NOMO-1 treated with DMSO at 0.1 percent for 48 hours (cell line): Measurements from ENCODE around the gene ACSS3.
"Not testable (repeated sequence)": the region's sequence is repeated elsewhere in the genome, so short reads cannot be mapped to it uniquely, and the experiment has no call there.

ENCODE experiments used
- DNase-seq: peaks from one replicate; lab custom pipeline; 2025; ENCODE audit not compliant: unreplicated experiment; lab: John Stamatoyannopoulos, UW

Gene ACSS3, protein sequence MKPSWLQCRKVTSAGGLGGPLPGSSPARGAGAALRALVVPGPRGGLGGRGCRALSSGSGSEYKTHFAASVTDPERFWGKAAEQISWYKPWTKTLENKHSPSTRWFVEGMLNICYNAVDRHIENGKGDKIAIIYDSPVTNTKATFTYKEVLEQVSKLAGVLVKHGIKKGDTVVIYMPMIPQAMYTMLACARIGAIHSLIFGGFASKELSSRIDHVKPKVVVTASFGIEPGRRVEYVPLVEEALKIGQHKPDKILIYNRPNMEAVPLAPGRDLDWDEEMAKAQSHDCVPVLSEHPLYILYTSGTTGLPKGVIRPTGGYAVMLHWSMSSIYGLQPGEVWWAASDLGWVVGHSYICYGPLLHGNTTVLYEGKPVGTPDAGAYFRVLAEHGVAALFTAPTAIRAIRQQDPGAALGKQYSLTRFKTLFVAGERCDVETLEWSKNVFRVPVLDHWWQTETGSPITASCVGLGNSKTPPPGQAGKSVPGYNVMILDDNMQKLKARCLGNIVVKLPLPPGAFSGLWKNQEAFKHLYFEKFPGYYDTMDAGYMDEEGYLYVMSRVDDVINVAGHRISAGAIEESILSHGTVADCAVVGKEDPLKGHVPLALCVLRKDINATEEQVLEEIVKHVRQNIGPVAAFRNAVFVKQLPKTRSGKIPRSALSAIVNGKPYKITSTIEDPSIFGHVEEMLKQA

DNA sequence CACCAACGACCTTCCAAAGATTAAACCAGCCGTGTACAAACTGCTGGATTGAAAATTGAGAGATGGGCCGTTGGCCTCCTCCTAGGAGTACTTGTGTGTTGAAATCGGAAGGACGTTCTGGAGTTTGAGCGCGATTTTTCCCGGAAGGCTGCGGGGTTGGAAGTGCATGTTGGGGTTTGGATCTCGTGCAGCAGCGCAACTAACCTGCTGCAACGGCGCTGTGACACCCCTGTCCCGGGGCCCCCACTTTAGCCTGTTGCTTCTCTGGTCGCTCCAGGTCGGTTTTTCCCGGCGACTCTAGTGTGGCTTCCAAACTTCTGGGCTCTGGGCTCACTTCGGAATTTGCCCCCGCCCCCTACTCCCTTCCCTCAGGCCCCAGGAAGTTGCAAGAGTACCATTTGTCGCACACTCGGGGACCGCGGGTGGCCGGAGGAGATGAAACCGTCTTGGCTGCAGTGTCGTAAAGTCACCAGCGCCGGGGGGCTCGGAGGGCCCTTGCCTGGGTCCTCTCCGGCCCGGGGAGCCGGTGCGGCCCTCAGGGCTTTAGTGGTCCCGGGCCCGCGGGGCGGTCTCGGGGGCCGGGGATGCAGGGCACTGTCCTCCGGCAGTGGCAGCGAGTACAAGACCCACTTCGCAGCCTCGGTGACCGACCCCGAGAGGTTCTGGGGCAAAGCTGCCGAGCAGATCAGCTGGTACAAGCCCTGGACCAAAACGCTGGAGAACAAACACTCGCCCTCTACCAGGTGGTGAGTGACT is at the start of gene ACSS3:
ACSS3 (plus strand) TSS at position 394 of the 756 bp plus-strand sequence; CDS start at position 436, 42 bp downstream.
- DNase-seq: no peak

- no peak for DNase-seq
These were observed 43.0 kb upstream of the ACSS3 start for GRCh38 chr12:81034926-81035325.

DNA sequence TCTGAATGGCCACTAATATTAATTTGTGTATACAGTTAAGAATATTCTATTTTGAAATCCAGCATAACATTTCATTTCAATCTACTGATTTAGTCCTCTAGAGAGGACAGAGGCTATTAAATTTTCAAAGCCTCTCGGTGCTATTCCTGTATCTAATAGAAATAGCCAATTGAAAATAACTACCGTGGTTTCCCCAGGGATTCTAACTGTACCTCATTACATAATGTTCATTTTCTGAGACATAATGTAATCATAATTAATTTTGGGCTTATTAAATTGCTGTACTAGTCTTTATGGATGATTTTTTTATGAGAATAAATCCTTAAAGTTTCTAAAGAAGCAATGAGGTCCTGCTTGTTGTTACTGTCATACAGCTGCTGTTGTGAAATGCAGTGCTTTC is 38.6 kb upstream of the ACSS3 start:
- DNase-seq: no peak

GRCh38 chr12:81043979-81044740 is 33.7 kb upstream of the ACSS3 start:
- no peak for DNase-seq

DNA sequence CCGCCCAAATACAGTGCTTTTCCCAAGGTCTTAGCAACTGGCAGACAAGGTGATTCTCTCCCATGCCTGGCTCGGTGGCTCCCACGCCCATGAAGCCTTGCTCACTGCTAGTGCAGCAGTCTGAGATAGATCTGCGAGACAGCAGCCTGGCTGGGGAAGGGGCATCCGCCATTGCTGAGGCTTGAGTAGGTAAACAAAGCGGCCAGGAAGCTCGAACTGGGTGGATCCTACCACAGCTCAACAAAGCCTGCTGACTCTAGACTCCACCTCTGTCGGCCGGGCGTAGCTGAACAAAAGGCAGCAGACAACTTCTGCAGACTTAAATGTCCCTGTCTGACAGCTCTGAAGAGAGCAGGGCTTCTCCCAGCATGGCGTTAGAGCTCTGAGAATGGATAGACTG is 12.9 kb upstream of the ACSS3 start:
- not testable (repeated sequence) for DNase-seq

- DNase-seq: no peak
These were observed 7.0 kb upstream of the ACSS3 start for GRCh38 chr12:81070846-81071245.

DNA sequence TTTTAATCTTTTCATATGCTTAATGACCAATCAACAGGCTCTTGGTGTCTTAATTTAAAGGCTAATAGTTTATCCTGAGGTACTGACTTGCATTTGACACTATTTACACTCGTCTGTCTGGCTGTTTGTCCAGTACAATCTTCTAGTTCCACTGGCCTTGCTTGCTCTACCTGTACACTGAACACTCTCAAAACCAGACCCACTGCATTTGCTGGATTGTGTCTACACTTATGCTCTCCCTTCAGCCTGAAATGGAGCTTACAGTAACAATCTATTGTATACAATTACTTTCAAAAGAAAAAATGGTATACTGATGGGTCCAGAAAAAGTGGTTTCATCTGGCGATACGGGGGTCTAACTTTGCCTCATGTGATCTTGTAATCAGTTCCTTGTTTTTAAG is 2.3 kb upstream of the ACSS3 start:
- no peak for DNase-seq

- DNase-seq: no peak
These were observed 572 bp upstream of the ACSS3 start for GRCh38 chr12:81077329-81077685.

DNA sequence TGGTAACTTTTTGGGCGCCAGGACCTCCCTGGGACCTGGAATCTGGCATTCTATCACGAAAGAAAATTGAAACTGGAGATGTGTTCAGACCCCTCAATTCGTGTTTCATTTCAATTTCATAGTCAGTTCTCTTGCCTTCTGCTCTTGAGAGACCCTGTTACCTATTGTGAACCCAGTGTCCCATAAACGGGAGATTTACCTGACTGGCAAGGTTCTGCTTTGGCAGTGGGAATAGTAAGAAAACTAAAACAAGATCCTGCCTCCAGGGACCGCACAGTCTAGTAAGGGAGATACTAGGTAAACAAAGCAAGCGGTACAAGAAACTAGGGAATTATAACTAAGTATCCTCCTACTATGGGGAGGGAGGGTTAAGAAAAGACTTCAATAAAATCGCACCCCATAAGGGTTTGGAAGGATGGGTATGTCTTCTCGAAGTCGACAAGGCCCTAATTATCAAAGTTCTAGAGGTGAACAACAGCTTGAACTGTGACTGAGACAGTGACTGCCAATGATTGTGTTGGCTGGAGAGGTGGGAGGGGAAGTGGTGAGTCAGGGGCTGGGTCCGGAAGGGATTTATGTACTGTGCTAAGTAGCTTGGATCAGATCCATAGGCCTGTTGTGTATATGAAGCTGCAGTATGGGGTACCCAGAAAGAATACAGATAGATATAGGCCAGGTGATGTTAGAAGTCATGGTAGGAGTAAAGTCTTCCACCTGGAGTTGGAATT is 754 bp downstream of the ACSS3 start:
- no peak for DNase-seq

- DNase-seq: no peak
These were observed 1.6 kb downstream of the ACSS3 start for GRCh38 chr12:81079280-81080076.

- no peak for DNase-seq
These were observed 2.6 kb downstream of the ACSS3 start for GRCh38 chr12:81080431-81080983.

GRCh38 chr12:81081726-81082125 is 3.8 kb downstream of the ACSS3 start:
- no peak for DNase-seq

DNA sequence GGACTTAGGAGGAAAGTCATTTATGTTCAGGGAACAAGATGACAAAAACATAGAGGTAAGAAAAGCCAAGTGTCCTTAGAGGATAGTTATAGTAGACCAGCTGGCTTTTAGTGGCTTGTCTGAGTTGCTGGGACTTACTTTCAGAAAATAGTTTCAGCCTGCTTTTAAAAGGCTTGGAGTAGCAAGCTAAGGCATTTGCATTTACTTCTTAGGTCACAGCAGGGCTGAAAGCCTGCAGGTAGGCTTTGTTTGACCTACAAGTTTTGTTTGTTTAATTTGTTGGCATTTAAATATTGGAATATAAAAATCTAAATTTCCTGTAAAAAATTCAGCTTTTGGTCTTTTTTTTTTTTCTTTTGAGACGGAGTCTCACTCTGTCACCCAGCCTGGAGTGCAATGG is 5.1 kb downstream of the ACSS3 start:
- no peak for DNase-seq

DNA sequence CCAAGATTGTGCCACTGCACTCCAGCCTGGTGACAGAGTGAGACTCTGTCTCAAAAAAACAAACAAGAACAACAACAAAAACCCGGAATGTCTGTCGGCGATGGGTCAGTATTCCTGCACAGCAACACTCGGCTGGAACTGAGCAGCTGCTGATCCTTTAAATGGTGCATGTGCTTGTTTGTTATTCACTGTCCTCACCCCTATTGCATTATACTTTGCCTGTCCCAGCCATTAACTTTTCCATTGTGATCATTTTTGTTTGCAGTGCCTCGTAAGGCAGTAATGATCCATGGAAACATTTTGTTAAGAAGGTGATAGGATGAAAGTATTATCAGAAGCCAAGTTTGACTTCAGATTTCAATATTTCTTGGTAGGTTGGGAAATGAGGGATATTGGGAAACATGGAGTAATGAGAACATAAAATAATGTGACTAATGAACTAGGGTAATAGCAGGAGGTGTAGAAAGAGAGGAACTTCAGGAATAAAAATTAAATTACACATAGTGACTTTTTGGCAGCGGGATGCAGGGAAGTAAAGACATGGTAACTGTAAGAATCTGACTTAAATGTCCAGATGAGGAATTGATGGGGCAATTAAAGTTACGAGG is 6.1 kb downstream of the ACSS3 start:
- no peak for DNase-seq

- DNase-seq: no peak
These were observed 7.0 kb downstream of the ACSS3 start for GRCh38 chr12:81084811-81085350.

GRCh38 chr12:81085832-81086231 is 8.0 kb downstream of the ACSS3 start:
- no peak for DNase-seq

DNA sequence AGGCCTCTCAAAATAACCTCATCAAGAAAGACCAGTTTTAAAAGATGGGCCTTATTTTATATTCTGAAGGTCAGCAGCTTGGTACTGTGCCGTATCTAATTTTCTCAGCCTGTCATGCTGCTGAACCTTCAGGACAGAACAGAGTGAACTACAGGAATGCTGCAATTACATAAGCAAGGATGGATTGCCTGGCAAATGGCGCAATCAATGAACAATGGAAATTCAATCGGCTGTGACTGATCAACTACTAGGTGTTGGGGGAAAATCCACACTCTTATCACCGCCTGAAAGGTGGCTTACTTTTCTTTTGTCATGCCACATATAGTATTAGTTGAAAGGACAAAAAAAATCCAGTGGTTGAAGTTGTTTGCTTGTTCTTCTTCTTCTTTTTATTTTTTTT is 8.5 kb downstream of the ACSS3 start:
- DNase-seq: no peak

GRCh38 chr12:81088221-81088620 is 10.3 kb downstream of the ACSS3 start:
- no peak for DNase-seq

- no peak for DNase-seq
These were observed 11.5 kb downstream of the ACSS3 start for GRCh38 chr12:81089412-81089811.
